NCI-H1105 (cell line): ENCODE results near the gene NYAP1.
A peak's percentile ranks its signal among the peaks of the same experiment; 100 is the strongest.
"Not testable (repeated sequence)": the region's sequence is repeated elsewhere in the genome, so short reads cannot be mapped to it uniquely, and the experiment has no call there.

Experiments
- DNase-seq: peaks from one replicate; lab custom pipeline; 2025; lab: John Stamatoyannopoulos, UW

Gene NYAP1

GRCh38 chr7:100513212-100513810 is 29.6 kb downstream of the NYAP1 start:
- no peak for DNase-seq

DNA sequence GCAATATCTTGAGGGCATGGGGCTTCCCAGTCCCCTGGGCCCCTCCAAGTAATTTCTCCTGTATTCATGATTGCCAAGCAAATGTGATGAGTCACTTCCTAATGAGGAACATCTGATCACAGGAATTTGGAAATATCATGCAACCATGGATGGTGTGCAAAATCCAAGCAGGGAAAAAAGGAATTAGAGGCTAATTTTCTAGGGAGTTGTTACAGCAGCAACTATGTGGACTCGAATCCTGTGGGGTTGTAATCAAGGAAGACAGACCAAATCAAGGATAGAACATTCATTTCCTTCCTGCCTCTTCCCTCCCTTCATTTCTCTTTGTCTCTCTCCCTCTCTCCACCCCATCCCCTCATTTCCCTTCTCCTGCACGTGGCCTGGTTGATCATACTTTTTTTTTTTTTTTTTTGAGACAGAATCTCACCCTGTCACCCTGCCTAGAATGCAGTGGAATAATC is 31.4 kb downstream of the NYAP1 start:
- DNase-seq = no peak

- DNase-seq = no peak
These were observed 32.5 kb downstream of the NYAP1 start for GRCh38 chr7:100516135-100516812.

DNA sequence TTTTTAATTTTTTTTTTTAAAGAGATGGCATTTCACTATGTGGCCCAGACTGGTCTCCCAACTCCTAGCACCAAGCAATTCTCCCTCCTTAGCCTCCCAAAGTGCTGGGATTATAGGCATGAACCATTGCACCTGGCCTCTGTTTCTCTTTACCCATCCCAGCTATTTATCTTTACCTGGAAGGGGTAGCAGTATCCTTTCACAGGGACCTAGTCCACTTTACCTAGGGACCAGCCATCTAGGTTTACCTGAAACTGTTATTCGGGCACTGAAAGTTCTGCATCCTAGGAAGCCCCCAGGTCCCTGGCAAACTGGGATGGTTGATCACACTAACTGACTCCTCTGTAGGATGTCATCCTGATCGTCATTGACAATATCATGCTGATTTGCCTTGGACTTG is 33.6 kb downstream of the NYAP1 start:
- no peak for DNase-seq

GRCh38 chr7:100519580-100519979 is 35.9 kb downstream of the NYAP1 start:
- DNase-seq = no peak

DNA sequence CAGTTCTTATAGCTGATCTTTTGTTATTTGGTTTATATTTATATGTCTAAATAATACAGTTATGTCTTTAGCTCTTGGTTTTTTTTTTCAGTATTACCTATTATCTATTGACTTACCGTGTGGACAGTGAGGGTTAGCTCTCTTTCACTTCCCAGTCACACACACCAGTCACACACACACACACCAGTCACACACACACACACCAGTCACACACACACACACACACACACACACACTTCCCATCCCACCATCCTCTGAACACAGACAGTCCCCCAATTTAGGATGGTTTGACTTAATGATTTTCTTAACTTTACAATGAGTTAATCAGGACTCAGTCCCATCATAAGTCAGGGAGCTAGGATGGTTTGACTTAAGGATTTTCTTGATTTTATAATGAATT is 36.4 kb downstream of the NYAP1 start:
- DNase-seq = no peak

DNA sequence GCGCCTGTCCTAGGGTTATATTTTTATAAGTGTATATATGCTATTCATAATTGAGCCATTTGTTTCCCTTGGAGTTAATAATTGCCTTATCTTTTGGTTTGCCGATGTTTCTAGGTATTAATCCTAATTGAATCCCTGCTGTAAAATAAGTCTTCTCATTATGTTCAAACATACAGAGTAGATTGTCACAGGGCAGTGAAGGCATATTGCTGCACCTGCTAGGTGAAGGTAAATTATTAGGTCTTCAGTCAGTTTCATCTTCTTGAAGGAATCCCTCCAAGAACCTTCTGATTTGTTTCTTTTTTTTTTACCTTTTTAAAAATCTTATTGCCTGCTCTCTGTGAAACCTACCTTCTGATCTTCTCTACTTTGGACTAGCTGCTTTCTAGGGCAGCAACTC is 37.3 kb downstream of the NYAP1 start:
- DNase-seq = no peak

GRCh38 chr7:100521909-100522593 is 38.3 kb downstream of the NYAP1 start:
- not testable (repeated sequence) for DNase-seq

GRCh38 chr7:100523192-100523591 is 39.5 kb downstream of the NYAP1 start:
- DNase-seq = not testable (repeated sequence)

- DNase-seq = not testable (repeated sequence)
These were observed 44.6 kb downstream of the NYAP1 start for GRCh38 chr7:100528108-100528866.

DNA sequence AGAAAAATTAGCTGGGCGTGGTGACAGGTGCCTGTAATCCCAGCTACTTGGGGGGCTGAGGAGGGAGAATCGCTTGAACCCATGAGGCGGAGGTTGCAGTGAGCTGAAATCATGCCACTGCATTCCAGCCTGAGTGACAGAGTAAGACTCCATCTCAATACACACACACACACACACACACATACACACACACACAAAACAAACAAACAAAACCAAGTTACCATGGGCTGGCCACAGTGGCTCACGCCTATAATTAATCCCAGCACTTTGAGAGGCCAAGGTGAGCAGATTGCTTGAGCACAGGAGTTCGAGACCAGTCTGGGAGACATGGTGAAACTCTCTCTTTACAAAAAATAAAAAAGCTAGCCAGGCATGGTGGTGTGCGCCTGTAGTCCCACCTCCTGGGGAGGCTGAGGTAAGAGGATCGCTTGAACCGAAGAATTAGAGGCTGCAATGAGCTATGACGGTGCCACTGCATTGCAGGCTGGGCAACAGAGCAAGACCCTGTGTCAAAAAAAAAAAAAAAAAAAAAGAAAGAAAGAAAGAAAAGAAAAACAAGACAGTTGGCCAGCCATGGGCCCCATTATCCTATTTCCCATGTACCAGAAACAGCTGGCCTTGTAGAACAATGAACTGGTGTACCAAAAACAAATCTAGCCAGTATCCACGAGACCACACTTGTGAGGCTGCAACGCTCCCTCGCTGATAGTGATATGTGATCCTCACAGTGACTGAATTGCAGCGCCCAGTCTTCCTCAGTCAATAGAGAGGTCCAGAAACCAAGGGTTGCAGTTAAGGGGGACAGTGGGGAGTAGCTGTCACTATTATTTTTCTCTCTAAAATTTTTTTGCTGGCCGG is 48.7 kb downstream of the NYAP1 start:
- no peak for DNase-seq

- DNase-seq = not testable (repeated sequence)
These were observed 52.3 kb downstream of the NYAP1 start for GRCh38 chr7:100535982-100536381.

GRCh38 chr7:100536695-100537094 is 53.0 kb downstream of the NYAP1 start:
- DNase-seq = not testable (repeated sequence)

DNA sequence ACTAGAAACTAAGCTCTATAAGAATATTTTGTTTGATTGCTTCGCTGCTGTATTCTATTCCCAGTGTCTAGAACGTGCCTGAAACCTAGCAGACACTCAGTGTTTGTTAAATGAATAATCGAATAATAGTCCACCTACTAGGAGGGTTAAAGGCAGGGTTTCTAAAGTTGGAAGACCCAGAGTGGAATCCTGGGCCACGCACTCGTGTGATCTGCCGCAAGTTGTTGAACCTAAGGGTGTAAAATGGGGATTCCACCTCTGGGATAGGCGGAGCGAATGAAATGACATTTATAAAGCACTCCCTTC is 54.6 kb downstream of the NYAP1 start:
- DNase-seq = no peak

GRCh38 chr7:100538654-100539435 is 55.1 kb downstream of the NYAP1 start, which contains the start of gene AGFG2:
Gene AGFG2, plus strand, starts transcription at chr7:100539203. Its CDS starts 144 bp downstream, at chr7:100539347.
- peak; percentile 99 for DNase-seq

DNA sequence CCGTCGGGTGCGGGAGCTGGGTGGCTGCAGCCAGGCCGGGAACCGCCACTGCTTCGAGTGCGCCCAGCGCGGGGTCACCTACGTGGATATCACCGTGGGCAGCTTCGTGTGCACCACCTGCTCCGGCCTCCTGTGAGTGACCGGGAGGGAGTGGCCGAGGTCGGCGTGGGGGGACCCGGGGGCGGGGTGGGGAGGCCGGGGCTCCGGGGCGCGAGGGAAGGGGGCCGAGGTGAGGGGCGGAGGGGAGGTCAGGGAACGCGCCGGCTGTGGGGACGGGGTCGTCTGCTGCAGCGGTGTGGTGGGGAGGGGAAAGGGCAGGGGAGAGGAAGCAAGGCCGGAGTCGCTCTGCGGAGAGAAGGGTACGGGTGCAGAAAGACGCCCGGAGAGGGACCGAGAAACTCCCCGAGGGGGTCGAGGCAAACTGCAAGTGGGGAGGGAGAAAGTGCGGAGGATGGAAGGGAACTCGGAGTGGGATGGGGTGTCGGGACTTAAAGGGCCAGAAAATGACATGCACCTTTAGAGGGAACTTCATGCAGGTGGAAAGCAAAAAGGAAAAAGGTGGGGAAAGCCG is 55.8 kb downstream of the NYAP1 start:
- no peak for DNase-seq

DNA sequence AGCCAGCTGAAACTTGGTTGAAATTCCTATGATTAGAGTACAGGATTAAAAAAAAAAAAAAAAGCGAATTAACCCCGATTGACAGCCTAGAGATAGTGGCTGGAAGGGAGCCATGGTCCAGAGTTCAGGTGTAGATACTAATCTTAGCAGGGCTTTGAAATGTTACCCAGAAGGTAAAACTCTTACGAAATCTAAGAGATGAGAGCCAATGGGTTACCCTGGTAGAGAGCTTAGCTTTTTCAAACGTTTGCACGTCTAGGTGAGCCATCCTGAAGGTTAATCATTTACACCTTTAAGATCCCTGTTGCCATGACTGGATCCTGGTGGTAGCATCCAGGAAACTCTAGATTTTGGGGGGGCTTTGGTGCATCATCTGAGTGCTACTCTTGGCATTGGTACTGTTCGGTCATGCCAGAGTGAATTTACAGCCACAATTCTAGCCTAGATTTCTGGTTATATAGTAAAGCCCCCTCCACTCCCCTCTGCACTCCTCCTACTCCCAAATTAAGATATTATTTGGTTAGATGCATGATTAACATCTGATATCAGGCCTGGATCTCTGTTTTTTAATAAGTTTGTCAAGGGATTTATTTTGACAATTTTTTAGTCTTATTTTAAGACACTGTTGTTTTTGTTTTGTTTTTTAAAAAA is 56.5 kb downstream of the NYAP1 start:
- DNase-seq = no peak

DNA sequence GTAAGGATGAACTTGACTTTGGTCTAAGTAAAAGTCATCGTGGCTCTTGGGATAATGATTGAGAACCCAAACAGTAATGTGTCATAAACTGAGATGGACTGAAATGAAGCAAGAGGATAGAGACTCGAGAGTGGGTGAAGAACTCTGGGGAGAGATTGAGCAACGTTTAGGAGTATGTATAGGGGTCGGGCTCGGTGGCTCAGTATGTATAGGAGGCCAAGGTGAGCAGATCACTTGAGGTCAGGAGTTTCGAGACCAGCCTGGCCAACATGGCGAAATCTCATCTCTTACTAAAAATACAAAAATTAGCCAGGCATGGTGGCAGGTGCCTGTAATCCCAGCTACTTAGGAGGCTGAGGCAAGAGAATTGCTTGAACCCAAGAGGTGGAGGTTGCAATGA is 57.6 kb downstream of the NYAP1 start:
- DNase-seq = not testable (repeated sequence)

DNA sequence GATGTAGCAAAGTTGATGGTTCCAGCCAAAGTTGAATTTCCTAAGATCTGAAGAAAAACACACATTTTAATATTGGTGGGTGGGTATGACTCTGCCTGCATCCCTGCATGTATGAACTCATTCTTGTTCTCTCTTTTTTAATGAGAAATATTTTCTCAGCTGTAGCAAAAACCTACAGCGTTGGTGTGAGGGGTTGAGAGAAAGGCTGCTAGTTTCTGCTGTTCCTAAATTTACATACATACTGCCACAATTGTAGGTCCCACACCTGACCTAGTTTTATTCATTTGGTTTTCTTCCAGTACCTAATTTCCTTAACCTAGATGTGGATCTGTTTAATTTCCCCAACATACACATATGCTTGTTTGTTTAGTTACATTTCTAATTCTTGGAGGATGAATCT is 59.9 kb downstream of the NYAP1 start:
- no peak for DNase-seq

GRCh38 chr7:100544386-100544785 is 60.7 kb downstream of the NYAP1 start:
- no peak for DNase-seq
